BJ (cell line): ENCODE results near the gene C3. TPM values are rescaled to one million over a fixed set of nuclear protein-coding genes. Genes with fewer than 3 reads are reported as not detected.

Source experiments
- CTCF ChIA-PET: fragments of 350-600 bp; formaldehyde crosslinking; extraction: SDS; loops from one replicate; lab custom pipeline; 2021; ENCODE audit warnings: antibody characterized with exemption, inconsistent platforms; lab: Yijun Ruan, JAX
- POLR2A ChIA-PET: fragments of 300-600 bp; sonication (Branson Sonifier 250); formaldehyde crosslinking; extraction: SDS; loops from one replicate; lab custom pipeline; 2021; ENCODE audit warnings: antibody characterized with exemption; lab: Charles Lee
- DNase-seq: peaks from one replicate; pipeline ENCODE4 v3.0.0-alpha.2; 2011; ENCODE audit warnings: low read depth
- H3K27me3 ChIP-seq: 2 replicates; pipeline ENCODE4 v1.6.0; 2011; ENCODE audit warnings: low read length; ENCODE audit not compliant: control insufficient read depth, insufficient read depth
- H3K36me3 ChIP-seq: 2 replicates; pipeline ENCODE4 v1.5.1; 2011; ENCODE audit warnings: low read length; ENCODE audit not compliant: control insufficient read depth, insufficient read depth
- H3K4me3 ChIP-seq: 2 replicates; pipeline ENCODE4 v1.5.1; 2011; ENCODE audit warnings: low read depth, mild to moderate bottlenecking, control low read depth, low read length
- CTCF ChIP-seq: IDR thresholded peaks from 2 replicates; pipeline ENCODE4 v1.5.1; 2011; ENCODE audit warnings: low read depth, mild to moderate bottlenecking, control low read depth, inconsistent platforms, low read length, moderate library complexity; ENCODE audit not compliant: insufficient read depth
- polyA plus RNA-seq: library from polyadenylated mRNA; depleted of rRNA; stranded (reverse); fragments of >200 nt; gene quantifications from 2 replicates; pipeline ENCODE4 v1.2.3, GENCODE V29; 2011

The C3 gene
- polyA plus RNA-seq, 1 experiment, result 14.7 TPM

- ChIA-PET POLR2A (no interaction called here), CTCF (no interaction called here)
- Histone ChIP-seq H3K27me3 (peaks cover 2% of the 10 kb centered on the region; the same call in 1 of the 2 replicates), H3K4me3 (no peak overlapping the region), H3K36me3 (no peaks in the 10 kb centered on the region)
- DNase-seq, result no peak
- no peak for TF ChIP-seq CTCF
These were observed 7.5 kb downstream of the C3 start for GRCh38 chr19:6712692-6713670.

- peaks cover 2% of the 10 kb centered on the region; the same call in 1 of the 2 replicates for H3K27me3 ChIP-seq
- TF ChIP-seq CTCF, result no peak
- H3K36me3 ChIP-seq, result no peaks in the 10 kb centered on the region
- DNase-seq, result no peak
- POLR2A ChIA-PET, result no interaction called here
- no peak overlapping the region for H3K4me3 ChIP-seq
- CTCF ChIA-PET, result no interaction called here
These were observed 8.2 kb downstream of the C3 start for GRCh38 chr19:6712231-6712630.

DNA sequence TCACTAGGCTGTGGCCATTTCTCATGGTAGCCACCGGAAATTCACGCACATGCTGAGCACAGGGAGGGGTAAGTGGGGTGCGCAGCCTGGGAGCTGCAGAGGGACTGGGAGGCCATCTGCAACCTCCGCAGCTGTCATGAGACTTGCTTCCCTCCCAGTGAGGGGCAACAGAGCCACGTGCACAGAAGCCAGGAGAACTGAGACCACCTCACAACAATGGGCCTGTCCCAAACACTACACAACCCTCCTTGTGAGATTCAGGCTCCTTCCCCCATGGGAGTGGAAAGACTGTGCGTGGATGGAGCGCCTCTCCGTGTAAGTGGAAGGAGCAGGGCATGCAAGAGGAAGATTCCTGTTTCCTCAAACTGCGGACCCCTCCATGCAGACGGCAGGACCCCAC lies 8.8 kb downstream of the C3 start:
- no peak overlapping the region for H3K4me3 ChIP-seq
- H3K27me3 ChIP-seq, result peaks cover 2% of the 10 kb centered on the region; the same call in 1 of the 2 replicates
- TF ChIP-seq CTCF, result no peak
- POLR2A ChIA-PET, result no interaction called here
- CTCF ChIA-PET, result no interaction called here
- no peaks in the 10 kb centered on the region for H3K36me3 ChIP-seq
- no peak for DNase-seq

- ChIA-PET CTCF (no interaction called here), POLR2A (no interaction called here)
- TF ChIP-seq CTCF, result no peak
- H3K4me3 ChIP-seq, result no peak overlapping the region
- no peaks in the 10 kb centered on the region for H3K36me3 ChIP-seq
- peaks cover 2% of the 10 kb centered on the region; the same call in 1 of the 2 replicates for H3K27me3 ChIP-seq
- DNase-seq, result no peak
These were observed 9.4 kb downstream of the C3 start for GRCh38 chr19:6711078-6711361.

DNA sequence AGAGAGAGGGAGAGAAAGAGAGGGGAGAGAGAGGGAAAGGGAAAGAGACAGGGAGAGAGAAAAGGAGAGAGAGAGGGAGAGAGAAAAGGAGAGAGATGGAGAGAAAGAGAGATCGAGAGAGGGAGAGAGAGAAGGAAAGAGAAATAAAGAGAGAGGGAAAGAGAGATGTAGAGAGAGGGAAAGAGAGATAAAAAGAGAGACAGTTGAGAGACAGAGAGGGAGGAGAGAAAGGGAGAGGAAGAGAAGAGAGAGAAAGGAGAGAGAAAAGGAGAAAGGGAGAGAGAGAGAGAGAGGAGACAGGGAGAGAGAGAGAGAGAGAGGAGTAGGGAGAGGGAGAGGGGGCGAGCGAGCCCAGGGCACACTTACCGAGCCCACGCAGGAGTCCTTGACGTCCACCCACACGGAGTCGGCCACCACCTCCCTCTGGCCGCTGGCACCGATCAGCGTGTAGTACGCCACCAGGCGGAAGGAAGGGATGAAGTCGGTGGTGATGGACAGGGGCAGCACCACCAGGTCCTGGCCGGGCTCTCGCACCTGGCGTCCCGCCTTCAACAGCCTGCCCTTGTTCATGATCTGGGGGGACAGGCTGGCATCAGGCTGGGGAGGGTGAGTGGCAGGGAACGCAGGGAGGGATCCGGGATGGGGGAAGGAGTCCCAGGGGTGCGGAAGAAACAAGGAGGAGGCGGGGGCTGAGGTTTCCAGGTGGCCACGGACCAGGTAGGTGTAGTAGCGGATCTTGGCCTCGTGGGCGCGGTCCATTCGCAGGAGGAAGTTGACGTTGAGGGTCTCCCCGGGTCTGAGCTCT lies 10.0 kb downstream of the C3 start:
- H3K4me3 ChIP-seq, result no peak overlapping the region
- H3K36me3 ChIP-seq, result no peaks in the 10 kb centered on the region
- TF ChIP-seq CTCF, result no peak
- no peak for DNase-seq
- peaks cover 2% of the 10 kb centered on the region; the same call in 1 of the 2 replicates for H3K27me3 ChIP-seq
- ChIA-PET POLR2A (no interaction called here), CTCF (no interaction called here)
